Prostate gland (tissue), 2 donors: ENCODE results near the gene STK17B. TPM values are rescaled to one million over a fixed set of nuclear protein-coding genes. Genes with fewer than 3 reads are reported as not detected.

ENCODE experiments used
- DNase-seq: peaks from one replicate; pipeline ENCODE4 v3.0.0-alpha.2; 2019; ENCODE audit warnings: low spot score
- H3K27ac ChIP-seq, 2 donors: fragments of 200-600 bp; sonication (generic); 2 replicates each; pipeline ENCODE4 v1.5.1; 2017 to 2019
- H3K27me3 ChIP-seq: fragments of 200-600 bp; sonication (generic); replicated peaks from 2 replicates; pipeline ENCODE4 v1.5.1; 2019; ENCODE audit not compliant: insufficient read depth
- H3K36me3 ChIP-seq, 2 donors: fragments of 200-600 bp; sonication (generic); 1 replicate in 1 of 2; 2 replicates in 1 of 2; pipeline versions ENCODE4 v1.5.1 to v1.8.1; 2017 to 2019
- H3K4me1 ChIP-seq: fragments of 200-600 bp; sonication (generic); replicated peaks from 2 replicates; pipeline ENCODE4 v1.5.1; 2019
- H3K4me3 ChIP-seq, 2 donors: fragments of 200-600 bp; sonication (generic); 2 replicates each; pipeline ENCODE4 v1.5.1; 2017 to 2019
- H3K9me3 ChIP-seq: fragments of 200-600 bp; sonication (generic); 2 replicates; pipeline ENCODE4 v1.5.1; 2017
- POLR2A ChIP-seq: fragments of 450-650 bp; IDR thresholded peaks from one replicate; pipeline ENCODE4 v1.6.1; 2016; ENCODE audit warnings: antibody characterized with exemption, mild to moderate bottlenecking
- POLR2AphosphoS5 ChIP-seq: sonication (generic); formaldehyde crosslinking; IDR thresholded peaks from one replicate; pipeline ENCODE4 v1.6.1; 2017; ENCODE audit warnings: antibody characterized with exemption
- WGBS: methylation state at CpG from one replicate; pipeline ENCODE4 v1.1.5; 2018; 5-methylcytosine and 5-hydroxymethylcytosine counted together
- intact Hi-C: fragments of 100-400 bp; cut with DNase I; formaldehyde crosslinking; loops from one replicate; pipeline ENCODE4 v1.14.2; 2022
- total RNA-seq, 2 donors: library from RNA; depleted of rRNA; stranded (reverse); fragments of >200 nt; gene quantifications; one replicate each; pipeline ENCODE4 v1.1.0, GENCODE V29; 2016
- TF ChIP-seq, protein P1 (sequence below), 4 experiments: fragments of 200-600 bp in 2 of 4; fragments of 450-650 bp in 2 of 4; sonication (generic) in 2 of 4; IDR thresholded peaks; 1 replicate in 3 of 4; 2 replicates in 1 of 4; pipeline ENCODE4 v1.5.1; 2016 to 2019; ENCODE audit warnings: antibody characterized with exemption in 4 of 4, mild to moderate bottlenecking in 2 of 4, moderate library complexity in 2 of 4

Gene STK17B
- total RNA-seq, 2 donors from 2014 or later, result 24.6 to 25.0 TPM

- H3K4me3 ChIP-seq, result no peak overlapping the region
- no peaks in the 10 kb centered on the region for H3K9me3 ChIP-seq
- H3K27me3 ChIP-seq, result no peaks in the 10 kb centered on the region
- TF ChIP-seq POLR2AphosphoS5 (no peak), POLR2A (no peak)
- TF ChIP-seq, protein P1, sequence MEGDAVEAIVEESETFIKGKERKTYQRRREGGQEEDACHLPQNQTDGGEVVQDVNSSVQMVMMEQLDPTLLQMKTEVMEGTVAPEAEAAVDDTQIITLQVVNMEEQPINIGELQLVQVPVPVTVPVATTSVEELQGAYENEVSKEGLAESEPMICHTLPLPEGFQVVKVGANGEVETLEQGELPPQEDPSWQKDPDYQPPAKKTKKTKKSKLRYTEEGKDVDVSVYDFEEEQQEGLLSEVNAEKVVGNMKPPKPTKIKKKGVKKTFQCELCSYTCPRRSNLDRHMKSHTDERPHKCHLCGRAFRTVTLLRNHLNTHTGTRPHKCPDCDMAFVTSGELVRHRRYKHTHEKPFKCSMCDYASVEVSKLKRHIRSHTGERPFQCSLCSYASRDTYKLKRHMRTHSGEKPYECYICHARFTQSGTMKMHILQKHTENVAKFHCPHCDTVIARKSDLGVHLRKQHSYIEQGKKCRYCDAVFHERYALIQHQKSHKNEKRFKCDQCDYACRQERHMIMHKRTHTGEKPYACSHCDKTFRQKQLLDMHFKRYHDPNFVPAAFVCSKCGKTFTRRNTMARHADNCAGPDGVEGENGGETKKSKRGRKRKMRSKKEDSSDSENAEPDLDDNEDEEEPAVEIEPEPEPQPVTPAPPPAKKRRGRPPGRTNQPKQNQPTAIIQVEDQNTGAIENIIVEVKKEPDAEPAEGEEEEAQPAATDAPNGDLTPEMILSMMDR (IDR thresholded peaks at IDR 0.05), result no peak
- intact Hi-C loops, result no loop called here
- 93% methylated on average over 3 of the region's 3 CpGs for WGBS
- H3K36me3 ChIP-seq, result no peaks in the 10 kb centered on the region
- no peak for DNase-seq
- H3K4me1 ChIP-seq, result no peaks in the 10 kb centered on the region
- H3K27ac ChIP-seq, result no peak overlapping the region
These were observed 15.0 kb upstream of the STK17B start for GRCh38 chr2:196186266-196186980.

GRCh38 chr2:196184921-196185320, 13.5 kb upstream of the STK17B start:
- Histone ChIP-seq H3K27ac (no peak overlapping the region), H3K4me1 (no peaks in the 10 kb centered on the region), H3K36me3 (no peaks in the 10 kb centered on the region), H3K4me3 (no peak overlapping the region), H3K27me3 (no peaks in the 10 kb centered on the region), H3K9me3 (no peaks in the 10 kb centered on the region)
- 91% methylated on average over 3 of the region's 3 CpGs for WGBS
- TF ChIP-seq, protein P1 (IDR thresholded peaks at IDR 0.05), result no peak
- TF ChIP-seq POLR2AphosphoS5, result no peak
- TF ChIP-seq POLR2A, result no peak
- intact Hi-C loops, result no loop called here
- DNase-seq, result no peak

- H3K4me1 ChIP-seq, result no peaks in the 10 kb centered on the region
- 63% methylated on average over 5 of the region's 5 CpGs for WGBS
- H3K9me3 ChIP-seq, result no peaks in the 10 kb centered on the region
- no peaks in the 10 kb centered on the region for H3K27me3 ChIP-seq
- intact Hi-C loops, result no loop called here
- TF ChIP-seq POLR2A, result no peak
- TF ChIP-seq, protein P1 (IDR thresholded peaks at IDR 0.05), result no peak
- no peak for TF ChIP-seq POLR2AphosphoS5
- no peaks in the 10 kb centered on the region for H3K36me3 ChIP-seq
- no peak overlapping the region for H3K27ac ChIP-seq
- no peak overlapping the region for H3K4me3 ChIP-seq
- no peak for DNase-seq
These were observed 12.3 kb upstream of the STK17B start for GRCh38 chr2:196183528-196184231.

GRCh38 chr2:196183172-196183473, 11.7 kb upstream of the STK17B start:
- no peak overlapping the region for H3K27ac ChIP-seq
- no peak for TF ChIP-seq POLR2AphosphoS5
- TF ChIP-seq, protein P1 (IDR thresholded peaks at IDR 0.05), result no peak
- TF ChIP-seq POLR2A, result no peak
- WGBS, result 91% methylated on average over 3 of the region's 3 CpGs
- H3K4me3 ChIP-seq, result no peak overlapping the region
- H3K9me3 ChIP-seq, result no peaks in the 10 kb centered on the region
- intact Hi-C loops, result no loop called here
- DNase-seq, result no peak
- H3K4me1 ChIP-seq, result no peaks in the 10 kb centered on the region
- no peaks in the 10 kb centered on the region for H3K27me3 ChIP-seq
- H3K36me3 ChIP-seq, result no peaks in the 10 kb centered on the region
